ENCODE data around the gene OR4F6.

Gene OR4F6

GRCh38 chr15:101795455-101795854 lies 7.9 kb upstream of the OR4F6 start:
- TF ChIP-seq GATA1 (IDR thresholded peaks at IDR 0.05; ENCODE audit: low read depth, low read length): no peak
- no peak for TF ChIP-seq POLR2A (IDR thresholded peaks at IDR 0.05; ENCODE audit: low read length)
- no peak for DNase-seq

- TF ChIP-seq GATA1 (IDR thresholded peaks at IDR 0.05; ENCODE audit: low read depth, low read length) (no peak), POLR2A (IDR thresholded peaks at IDR 0.05; ENCODE audit: low read length) (no peak)
- DNase-seq: no peak
These were observed 3.6 kb upstream of the OR4F6 start for GRCh38 chr15:101799665-101800064.

GRCh38 chr15:101801048-101801447 lies 2.3 kb upstream of the OR4F6 start:
- TF ChIP-seq GATA1 (IDR thresholded peaks at IDR 0.05; ENCODE audit: low read depth, low read length): no peak
- no peak for TF ChIP-seq POLR2A (IDR thresholded peaks at IDR 0.05; ENCODE audit: low read length)
- no peak for DNase-seq

- TF ChIP-seq POLR2A (IDR thresholded peaks at IDR 0.05; ENCODE audit: low read length): no peak
- TF ChIP-seq GATA1 (IDR thresholded peaks at IDR 0.05; ENCODE audit: low read depth, low read length): no peak
- DNase-seq: no peak
These were observed 367 bp downstream of the OR4F6 start for GRCh38 chr15:101803676-101804075.

- TF ChIP-seq POLR2A (IDR thresholded peaks at IDR 0.05; ENCODE audit: low read length): no peak
These were observed 1.1 kb downstream of the OR4F6 start for GRCh38 chr15:101804375-101804774.

GRCh38 chr15:101804941-101805340 lies 1.6 kb downstream of the OR4F6 start:
- TF ChIP-seq GATA1 (IDR thresholded peaks at IDR 0.05; ENCODE audit: low read depth, low read length): no peak
- no peak for TF ChIP-seq POLR2A (IDR thresholded peaks at IDR 0.05; ENCODE audit: low read length)
- no peak for DNase-seq

More at GRCh38 chr15:101804375-101804774, 1.1 kb downstream of the OR4F6 start:
- no peak for DNase-seq

DNA sequence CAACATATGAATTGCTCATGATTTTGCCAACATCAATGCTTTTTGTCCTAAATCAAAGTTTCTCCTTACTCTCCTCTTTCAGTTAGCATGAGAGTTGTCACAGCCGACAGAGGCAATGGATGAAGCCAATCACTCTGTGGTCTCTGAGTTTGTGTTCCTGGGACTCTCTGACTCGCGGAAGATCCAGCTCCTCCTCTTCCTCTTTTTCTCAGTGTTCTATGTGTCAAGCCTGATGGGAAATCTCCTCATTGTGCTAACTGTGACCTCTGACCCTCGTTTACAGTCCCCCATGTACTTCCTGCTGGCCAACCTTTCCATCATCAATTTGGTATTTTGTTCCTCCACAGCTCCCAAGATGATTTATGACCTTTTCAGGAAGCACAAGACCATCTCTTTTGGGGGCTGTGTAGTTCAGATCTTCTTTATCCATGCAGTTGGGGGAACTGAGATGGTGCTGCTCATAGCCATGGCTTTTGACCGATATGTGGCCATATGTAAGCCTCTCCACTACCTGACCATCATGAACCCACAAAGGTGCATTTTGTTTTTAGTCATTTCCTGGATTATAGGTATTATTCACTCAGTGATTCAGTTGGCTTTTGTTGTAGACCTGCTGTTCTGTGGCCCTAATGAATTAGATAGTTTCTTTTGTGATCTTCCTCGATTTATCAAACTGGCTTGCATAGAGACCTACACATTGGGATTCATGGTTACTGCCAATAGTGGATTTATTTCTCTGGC lies 2.5 kb downstream of the OR4F6 start:
- TF ChIP-seq POLR2A (IDR thresholded peaks at IDR 0.05; ENCODE audit: low read length): no peak
- TF ChIP-seq GATA1 (IDR thresholded peaks at IDR 0.05; ENCODE audit: low read depth, low read length): no peak
- no peak for DNase-seq

DNA sequence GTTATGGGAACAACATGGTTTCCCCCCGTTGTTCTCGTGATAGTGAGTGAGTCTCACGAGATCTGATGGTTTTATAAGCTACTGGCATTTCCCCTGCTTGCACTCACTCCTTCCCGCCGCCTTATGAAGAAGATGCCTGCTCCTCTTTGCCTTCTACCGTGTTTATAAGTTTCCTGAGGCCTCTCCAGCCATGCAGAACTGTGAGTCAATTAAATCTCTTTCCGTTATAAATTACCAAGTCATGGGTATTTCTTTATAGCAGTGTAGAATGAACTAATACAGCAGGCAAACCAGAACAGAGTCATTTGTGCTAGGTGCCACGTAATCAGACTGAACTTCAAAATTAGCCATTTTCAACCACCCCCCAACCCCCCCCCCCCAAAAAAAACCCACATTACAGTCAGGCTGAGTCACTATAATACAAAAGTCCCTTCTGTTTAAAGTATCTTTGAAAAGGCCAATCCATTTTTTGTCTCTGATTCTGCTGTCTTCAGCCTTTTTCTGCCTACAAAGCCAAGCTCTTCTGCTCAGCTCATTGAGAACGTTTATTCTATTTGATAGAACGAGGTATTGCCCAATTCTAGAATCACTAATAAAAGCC lies 4.1 kb downstream of the OR4F6 start:
- no peak for DNase-seq
- TF ChIP-seq POLR2A (IDR thresholded peaks at IDR 0.05; ENCODE audit: low read length) (no peak), GATA1 (IDR thresholded peaks at IDR 0.05; ENCODE audit: low read depth, low read length) (no peak)

GRCh38 chr15:101808201-101808600 lies 4.9 kb downstream of the OR4F6 start:
- no peak for DNase-seq
- TF ChIP-seq POLR2A (IDR thresholded peaks at IDR 0.05; ENCODE audit: low read length): no peak

- no peak for TF ChIP-seq POLR2A (IDR thresholded peaks at IDR 0.05; ENCODE audit: low read length)
- no peak for TF ChIP-seq GATA1 (IDR thresholded peaks at IDR 0.05; ENCODE audit: low read depth, low read length)
- DNase-seq: no peak
These were observed 7.1 kb downstream of the OR4F6 start for GRCh38 chr15:101810456-101810855.

DNA sequence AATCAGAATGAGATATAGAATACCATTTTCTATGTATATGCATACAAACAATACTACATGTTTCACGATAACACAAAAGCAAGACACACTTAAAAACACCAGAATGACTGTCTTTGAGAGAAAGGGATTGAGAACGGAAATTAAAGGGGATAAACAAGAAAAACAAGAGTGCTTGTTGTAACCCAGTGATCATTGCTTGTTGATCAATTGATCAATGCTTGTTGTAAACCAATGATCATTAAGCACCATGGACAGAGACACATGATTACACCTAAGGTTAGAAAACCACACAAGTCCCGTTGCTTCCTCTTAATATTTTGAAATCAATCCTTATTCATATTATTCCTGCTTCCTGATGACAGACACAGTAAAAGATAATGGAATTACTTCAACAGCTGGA lies 7.6 kb downstream of the OR4F6 start:
- DNase-seq: peak; percentile 3 to 18
- TF ChIP-seq GATA1 (IDR thresholded peaks at IDR 0.05; ENCODE audit: low read depth, low read length) (no peak), POLR2A (IDR thresholded peaks at IDR 0.05; ENCODE audit: low read length) (no peak)

GRCh38 chr15:101811902-101812301 lies 8.6 kb downstream of the OR4F6 start, which contains the start of gene OR4F15:
Gene OR4F15, plus strand, starts transcription at chr15:101812202. Its CDS starts 5,985 bp downstream, at chr15:101818187.
- DNase-seq: no peak
- TF ChIP-seq GATA1 (IDR thresholded peaks at IDR 0.05; ENCODE audit: low read depth, low read length) (no peak), POLR2A (IDR thresholded peaks at IDR 0.05; ENCODE audit: low read length) (no peak)

DNA sequence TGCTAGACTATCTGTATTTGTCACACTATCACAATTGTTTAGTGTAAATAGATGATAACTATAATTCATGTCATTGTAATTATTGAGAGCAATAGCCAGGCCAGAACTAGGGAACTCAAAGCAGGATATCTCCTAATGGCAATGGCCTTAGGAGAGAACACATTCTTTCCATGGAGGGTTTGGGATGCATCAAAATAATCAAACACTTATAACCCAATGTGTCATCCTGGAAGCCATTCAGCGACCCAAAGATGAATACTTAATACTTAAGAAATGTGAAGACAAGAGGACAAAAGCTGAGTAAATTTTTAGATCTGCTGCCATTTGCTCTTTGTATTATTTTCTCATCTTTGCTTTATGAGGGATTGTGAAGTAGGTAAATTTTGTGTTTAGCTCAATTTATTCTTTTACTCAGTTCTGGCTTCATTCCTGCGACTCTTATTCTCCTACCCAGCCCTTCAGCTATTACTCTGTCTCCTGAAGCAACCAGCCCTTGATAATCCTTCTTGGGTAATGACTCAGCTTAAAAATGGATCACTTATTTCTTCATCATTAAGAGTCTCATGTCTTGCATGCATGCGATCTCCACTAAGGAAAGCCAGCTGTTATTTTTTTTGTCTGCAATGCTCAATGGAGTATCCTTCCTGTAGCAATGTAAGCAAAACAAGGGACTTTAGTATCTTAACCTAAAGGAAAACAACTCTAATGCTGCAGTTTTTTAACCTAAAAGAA lies 10.7 kb downstream of the OR4F6 start:
- no peak for DNase-seq

GRCh38 chr15:101820781-101821180 lies 17.5 kb downstream of the OR4F6 start:
- TF ChIP-seq GATA1 (IDR thresholded peaks at IDR 0.05; ENCODE audit: low read depth, low read length): no peak
- no peak for TF ChIP-seq POLR2A (IDR thresholded peaks at IDR 0.05; ENCODE audit: low read length)
- DNase-seq: no peak

More for the DNA sequence above, 10.7 kb downstream of the OR4F6 start:
- TF ChIP-seq GATA1 (IDR thresholded peaks at IDR 0.05; ENCODE audit: low read depth, low read length): no peak
- TF ChIP-seq POLR2A (IDR thresholded peaks at IDR 0.05; ENCODE audit: low read length): no peak
